Cardiac fibroblast (primary cell): ENCODE data around the gene CELF1.

Source experiments
- DNase-seq, 2 donors: peaks; one replicate each; pipeline versions ENCODE4 v3.0.0 to v3.0.0-alpha.2; 2010; ENCODE audit warnings: low read depth in 2 of 2
- H3K4me3 ChIP-seq, 2 donors: replicated peaks in 1 of 2; 1 replicate in 1 of 2; 2 replicates in 1 of 2; pipeline ENCODE4 v1.5.1; 2011; ENCODE audit warnings: low read depth in 2 of 2, low read length in 2 of 2, mild to moderate bottlenecking in 2 of 2, moderate library complexity in 1 of 2
- TF ChIP-seq, protein P1 (sequence below): IDR thresholded peaks from one replicate; pipeline ENCODE4 v1.5.1; 2011; ENCODE audit warnings: low read depth, mild to moderate bottlenecking, low read length, inconsistent platforms

The CELF1 gene

GRCh38 chr11:47552566-47553405, at the start of gene CELF1:
Gene CELF1 (minus strand): TSS chr11:47553132. CDS start chr11:47499523, 53,609 bp downstream.
- peak within 1 kb of the TSS; percentile 97 to 98 for H3K4me3 ChIP-seq
- DNase-seq: peak; percentile 85 to 92
- TF ChIP-seq, protein P1, sequence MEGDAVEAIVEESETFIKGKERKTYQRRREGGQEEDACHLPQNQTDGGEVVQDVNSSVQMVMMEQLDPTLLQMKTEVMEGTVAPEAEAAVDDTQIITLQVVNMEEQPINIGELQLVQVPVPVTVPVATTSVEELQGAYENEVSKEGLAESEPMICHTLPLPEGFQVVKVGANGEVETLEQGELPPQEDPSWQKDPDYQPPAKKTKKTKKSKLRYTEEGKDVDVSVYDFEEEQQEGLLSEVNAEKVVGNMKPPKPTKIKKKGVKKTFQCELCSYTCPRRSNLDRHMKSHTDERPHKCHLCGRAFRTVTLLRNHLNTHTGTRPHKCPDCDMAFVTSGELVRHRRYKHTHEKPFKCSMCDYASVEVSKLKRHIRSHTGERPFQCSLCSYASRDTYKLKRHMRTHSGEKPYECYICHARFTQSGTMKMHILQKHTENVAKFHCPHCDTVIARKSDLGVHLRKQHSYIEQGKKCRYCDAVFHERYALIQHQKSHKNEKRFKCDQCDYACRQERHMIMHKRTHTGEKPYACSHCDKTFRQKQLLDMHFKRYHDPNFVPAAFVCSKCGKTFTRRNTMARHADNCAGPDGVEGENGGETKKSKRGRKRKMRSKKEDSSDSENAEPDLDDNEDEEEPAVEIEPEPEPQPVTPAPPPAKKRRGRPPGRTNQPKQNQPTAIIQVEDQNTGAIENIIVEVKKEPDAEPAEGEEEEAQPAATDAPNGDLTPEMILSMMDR: peak; percentile 55

DNA sequence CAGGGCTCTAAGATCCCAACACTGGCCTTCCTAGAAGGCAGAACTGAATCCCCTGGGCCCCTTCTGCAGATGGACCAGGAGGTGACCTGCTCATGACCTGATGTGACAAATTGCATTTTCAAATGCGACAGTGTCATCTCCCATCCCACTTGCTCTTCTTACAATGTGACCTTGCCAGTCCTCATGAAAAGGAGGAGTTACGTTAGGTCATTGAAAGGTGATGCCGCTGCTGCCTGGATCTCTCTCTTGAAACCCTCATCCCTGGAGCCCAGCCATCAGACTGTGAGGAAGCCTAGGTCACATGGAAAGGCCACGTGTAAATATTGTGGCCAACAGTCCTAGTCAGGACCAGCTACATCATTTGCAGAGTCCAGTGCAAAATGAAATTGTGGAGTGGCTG, 47.0 kb upstream of the CELF1 start:
- no peak for DNase-seq
- TF ChIP-seq, protein P1: no peak
- no peak overlapping the region for H3K4me3 ChIP-seq

DNA sequence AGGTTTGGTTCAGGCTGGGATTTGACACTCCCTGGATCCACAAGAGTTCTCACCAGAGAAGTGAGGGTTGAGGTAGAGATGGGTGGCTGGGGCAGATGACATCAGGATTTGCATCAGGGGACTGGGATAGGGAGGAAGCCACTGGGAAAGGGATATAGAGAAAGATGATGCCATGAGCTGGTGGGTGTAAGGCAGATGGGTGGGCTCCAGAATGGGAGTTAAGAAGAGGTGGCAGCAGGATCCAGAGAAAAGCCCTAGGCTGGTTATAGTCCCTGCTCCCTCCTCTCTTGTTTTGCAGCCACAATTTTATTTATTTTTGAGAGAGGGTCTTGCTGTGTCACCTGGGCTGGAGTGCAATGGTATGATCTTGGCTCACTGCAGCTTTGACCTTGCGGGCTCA, 43.0 kb upstream of the CELF1 start:
- no peak overlapping the region for H3K4me3 ChIP-seq
- TF ChIP-seq, protein P1: no peak
- DNase-seq: no peak

GRCh38 chr11:47595029-47595428, 42.1 kb upstream of the CELF1 start:
- TF ChIP-seq, protein P1: no peak
- no peak for DNase-seq
- H3K4me3 ChIP-seq: no peak overlapping the region

DNA sequence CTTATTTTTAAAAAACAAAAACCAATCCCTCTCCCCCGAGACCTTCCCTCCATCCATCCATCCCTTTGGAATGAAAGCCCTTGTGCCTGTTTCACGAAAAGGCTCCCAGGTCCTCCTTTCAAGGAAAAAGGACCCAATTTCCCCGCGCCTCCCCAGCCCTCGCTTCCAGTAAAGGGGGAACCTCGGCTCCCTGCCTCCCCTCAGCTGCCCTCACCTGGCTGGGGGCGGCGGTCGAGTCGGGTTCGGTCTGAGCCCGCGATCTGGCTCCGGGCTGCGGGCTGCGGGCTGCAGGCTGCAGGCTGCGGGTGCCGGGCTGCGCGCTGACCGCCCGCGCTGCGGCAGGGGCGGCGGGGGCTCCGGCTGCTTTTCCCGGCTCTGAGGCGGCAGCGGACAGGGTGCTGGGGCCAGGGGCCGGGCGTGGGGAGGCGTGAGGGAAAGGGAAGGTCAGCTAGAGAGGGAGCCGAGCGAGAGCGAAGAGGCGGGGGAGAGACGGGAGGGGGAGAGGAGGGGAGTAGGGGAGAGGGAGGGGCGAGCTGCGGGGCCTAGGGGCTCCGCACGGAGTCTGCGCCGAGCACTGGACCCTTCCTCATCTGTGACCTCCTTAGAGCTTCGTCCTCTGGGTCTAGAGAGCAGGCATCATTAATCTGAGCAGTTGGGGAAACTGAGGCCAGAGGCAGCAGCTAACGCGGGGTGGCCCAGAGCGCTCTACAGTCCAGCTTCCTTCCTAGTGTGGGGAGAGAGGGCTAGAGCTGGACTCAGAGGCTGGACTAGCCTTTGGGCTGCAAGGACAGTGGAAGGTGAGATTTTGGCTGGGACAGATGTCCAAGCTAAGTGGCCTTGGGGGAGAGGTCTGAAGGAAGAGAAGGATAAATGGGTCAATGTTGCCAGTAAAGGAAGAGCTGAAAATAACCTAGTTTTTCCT, 41.3 kb upstream of the CELF1 start, which contains the start of gene C1QTNF4:
TSS of gene C1QTNF4 (minus strand) at position 478 of the 922 bp plus-strand sequence. CDS start 3,601 bp downstream, outside the sequence.
- no peak for DNase-seq
- TF ChIP-seq, protein P1: no peak
- H3K4me3 ChIP-seq: peak within 1 kb of the TSS in 1 of 2 donors; percentile 21

GRCh38 chr11:47593492-47593933, 40.6 kb upstream of the CELF1 start:
- no peak for DNase-seq
- H3K4me3 ChIP-seq: no peak overlapping the region
- TF ChIP-seq, protein P1: no peak
